Measurements from ENCODE around the gene ADNP.

GRCh38 chr20:50887576-50887975 lies 43.7 kb downstream of the ADNP start:
- TF ChIP-seq CTCF (IDR thresholded peaks at IDR 0.05) (no peak), EZH2 (IDR thresholded peaks at IDR 0.05; ENCODE audit: borderline replicate concordance, insufficient read depth, low read depth, low read length, poor library complexity, severe bottlenecking) (no peak)

Data from B cell (primary cell).